Endodermal cell (in vitro differentiated cells): ENCODE measurements around the gene ABHD10. TPM values are rescaled to one million over a fixed set of nuclear protein-coding genes. Genes with fewer than 3 reads are reported as not detected.

Source experiments
- DNase-seq: peaks from one replicate; pipeline ENCODE4 v3.0.0-alpha.2; 2017
- H3K27ac ChIP-seq: 2 replicates; pipeline ENCODE4 v1.5.1; 2013; ENCODE audit warnings: mild to moderate bottlenecking, low read depth, low read length, moderate library complexity
- H3K27me3 ChIP-seq: 2 replicates; pipeline ENCODE4 v1.6.1; 2013; ENCODE audit warnings: mild to moderate bottlenecking, low read length, moderate library complexity; ENCODE audit not compliant: insufficient read depth, control insufficient read depth, poor library complexity, severe bottlenecking
- H3K36me3 ChIP-seq: 2 replicates; pipeline ENCODE4 v1.7.0; 2013; ENCODE audit warnings: mild to moderate bottlenecking, low read length, moderate library complexity; ENCODE audit not compliant: control insufficient read depth, insufficient read depth
- H3K4me1 ChIP-seq: one replicate; pipeline ENCODE4 v1.7.0; 2013; ENCODE audit warnings: low read length; ENCODE audit not compliant: control insufficient read depth, insufficient read depth
- H3K4me3 ChIP-seq: 2 replicates; pipeline ENCODE4 v1.5.1; 2013; ENCODE audit warnings: mild to moderate bottlenecking, low read length, moderate library complexity
- H3K9ac ChIP-seq: 2 replicates; pipeline ENCODE4 v1.6.1; 2013; ENCODE audit warnings: mild to moderate bottlenecking, low read length, moderate library complexity; ENCODE audit not compliant: poor library complexity, severe bottlenecking; ENCODE audit errors: extremely low read depth
- H3K9me3 ChIP-seq: 2 replicates; pipeline ENCODE4 v1.6.1; 2013; ENCODE audit warnings: mild to moderate bottlenecking, low read length, moderate library complexity; ENCODE audit not compliant: control insufficient read depth
- H3K27ac Mint-ChIP-seq: 2 replicates; pipeline ENCODE4 v1.8.0; 2020; ENCODE audit warnings: mixed read lengths
- H3K27me3 Mint-ChIP-seq: 2 replicates; pipeline ENCODE4 v1.8.0; 2021; ENCODE audit warnings: mild to moderate bottlenecking, mixed read lengths; ENCODE audit not compliant: insufficient read depth
- H3K36me3 Mint-ChIP-seq: 2 replicates; pipeline ENCODE4 v1.8.0; 2020; ENCODE audit warnings: low read depth, mixed read lengths
- H3K4me1 Mint-ChIP-seq: 2 replicates; pipeline ENCODE4 v1.8.0; 2020; ENCODE audit warnings: mixed read lengths
- H3K4me3 Mint-ChIP-seq: 2 replicates; pipeline ENCODE4 v1.8.0; 2020; ENCODE audit warnings: mild to moderate bottlenecking, moderate library complexity, mixed read lengths
- H3K9me3 Mint-ChIP-seq: 2 replicates; pipeline ENCODE4 v1.8.0; 2020; ENCODE audit warnings: mild to moderate bottlenecking, mixed read lengths
- CTCF ChIP-seq: fragments of 200-600 bp; sonication (generic); conservative IDR thresholded peaks from 2 replicates; pipeline ENCODE4 v1.5.0; 2021; ENCODE audit warnings: antibody characterized with exemption, mild to moderate bottlenecking
- WGBS, 2 experiments: methylation state at CpG; one replicate each; pipeline versions ENCODE4 v1.1.5 to v1.1.7; 2013; ENCODE audit warnings: missing lambda C conversion rate in 2 of 2, mixed read lengths in 1 of 2; ENCODE audit not compliant: insufficient coverage in 1 of 2, insufficient read length in 1 of 2; 5-methylcytosine and 5-hydroxymethylcytosine counted together
- total RNA-seq, 2 donors: library from RNA; stranded (reverse); fragmentation: NEBNext Ultra II Directional in 1 of 2; extraction: Animal tissue kit (Norgen Biotek cat#: 25700) in 1 of 2; gene quantifications; 2 replicates in 1 of 2; 3 replicates in 1 of 2; pipeline ENCODE4 v1.2.1, GENCODE V29; 2021

ABHD10 gene
- total RNA-seq, 2 donors from 2014 or later: 27.9 to 38.1 TPM

GRCh38 chr3:112027826-112028225 is 49.0 kb downstream of the ABHD10 start:
- H3K9me3 Mint-ChIP-seq: peaks cover 7% of the 10 kb centered on the region
- Histone ChIP-seq H3K9ac (no peak overlapping the region), H3K27me3 (no peaks in the 10 kb centered on the region), H3K27ac (no peak overlapping the region), H3K36me3 (no peaks in the 10 kb centered on the region), H3K4me1 (no peaks in the 10 kb centered on the region), H3K9me3 (peaks cover 3% of the 10 kb centered on the region), H3K4me3 (no peak overlapping the region)
- no peaks in the 10 kb centered on the region for H3K27me3 Mint-ChIP-seq
- no peaks in the 10 kb centered on the region for H3K36me3 Mint-ChIP-seq
- WGBS, 2 experiments: 91 to 95% methylated on average over 4 of the region's 4 CpGs
- no peak overlapping the region for H3K4me3 Mint-ChIP-seq
- no peak for DNase-seq
- H3K4me1 Mint-ChIP-seq: no peaks in the 10 kb centered on the region
- H3K27ac Mint-ChIP-seq: no peak overlapping the region
- no peak for TF ChIP-seq CTCF

- H3K4me1 ChIP-seq: no peaks in the 10 kb centered on the region
- no peak overlapping the region for H3K4me3 ChIP-seq
- 93 to 100% methylated on average over 2 to 5 of the region's 5 CpGs for WGBS, 2 experiments
- no peaks in the 10 kb centered on the region for H3K27me3 Mint-ChIP-seq
- DNase-seq: no peak
- no peaks in the 10 kb centered on the region for H3K36me3 Mint-ChIP-seq
- no peak overlapping the region for H3K9ac ChIP-seq
- H3K9me3 Mint-ChIP-seq: peaks cover 13% of the 10 kb centered on the region
- peaks cover 3% of the 10 kb centered on the region for H3K9me3 ChIP-seq
- no peak for TF ChIP-seq CTCF
- H3K36me3 ChIP-seq: no peaks in the 10 kb centered on the region
- no peak overlapping the region for H3K27ac ChIP-seq
- no peaks in the 10 kb centered on the region for H3K27me3 ChIP-seq
- H3K27ac Mint-ChIP-seq: no peak overlapping the region
- H3K4me3 Mint-ChIP-seq: no peak overlapping the region
- no peaks in the 10 kb centered on the region for H3K4me1 Mint-ChIP-seq
Measured at GRCh38 chr3:112030901-112031300, 52.1 kb downstream of the ABHD10 start.

GRCh38 chr3:112032098-112032731 is 53.4 kb downstream of the ABHD10 start:
- Histone ChIP-seq H3K27me3 (no peaks in the 10 kb centered on the region), H3K4me1 (no peaks in the 10 kb centered on the region), H3K27ac (no peak overlapping the region), H3K4me3 (no peak overlapping the region), H3K9me3 (peaks cover 3% of the 10 kb centered on the region), H3K36me3 (no peaks in the 10 kb centered on the region), H3K9ac (no peak overlapping the region)
- H3K36me3 Mint-ChIP-seq: no peaks in the 10 kb centered on the region
- H3K4me1 Mint-ChIP-seq: no peaks in the 10 kb centered on the region
- H3K9me3 Mint-ChIP-seq: peaks cover 26% of the 10 kb centered on the region
- no peak overlapping the region for H3K27ac Mint-ChIP-seq
- 84 to 92% methylated on average over 4 to 5 of the region's 5 CpGs for WGBS, 2 experiments
- no peaks in the 10 kb centered on the region for H3K27me3 Mint-ChIP-seq
- TF ChIP-seq CTCF: no peak
- DNase-seq: no peak
- no peak overlapping the region for H3K4me3 Mint-ChIP-seq
